Epithelial cell of esophagus (primary cell): ENCODE results near the gene EEF2K.
"Not testable (repeated sequence)": the region's sequence is repeated elsewhere in the genome, so short reads cannot be mapped to it uniquely, and the experiment has no call there.

Source experiments
- DNase-seq: peaks from one replicate; pipeline ENCODE4 v3.0.0; 2010; ENCODE audit warnings: low read depth
- H3K4me3 ChIP-seq: 2 replicates; pipeline ENCODE4 v1.5.1; 2011; ENCODE audit warnings: mild to moderate bottlenecking, low read length, control low read depth
- CTCF ChIP-seq: IDR thresholded peaks from 2 replicates; pipeline ENCODE4 v1.5.1; 2011; ENCODE audit warnings: low read depth, mild to moderate bottlenecking, low read length, control low read depth, inconsistent platforms; ENCODE audit not compliant: insufficient read depth; ENCODE audit errors: missing control alignments

EEF2K gene

GRCh38 chr16:22194707-22195444 lies 11.2 kb upstream of the EEF2K start:
- TF ChIP-seq CTCF, result no peak
- no peak overlapping the region for H3K4me3 ChIP-seq
- DNase-seq, result no peak

GRCh38 chr16:22195445-22195694 lies 10.7 kb upstream of the EEF2K start:
- no peak for DNase-seq
- no peak overlapping the region for H3K4me3 ChIP-seq
- no peak for TF ChIP-seq CTCF

GRCh38 chr16:22195695-22196558 lies 10.2 kb upstream of the EEF2K start:
- peak overlapping the region; percentile 75 for H3K4me3 ChIP-seq
- peak; percentile 86 for DNase-seq
- TF ChIP-seq CTCF, result peak; percentile 82

- DNase-seq, result not testable (repeated sequence)
- peak overlapping the region; percentile 75 for H3K4me3 ChIP-seq
These were observed 9.4 kb upstream of the EEF2K start for GRCh38 chr16:22196559-22197168.

GRCh38 chr16:22198547-22199293 lies 7.4 kb upstream of the EEF2K start:
- no peak overlapping the region for H3K4me3 ChIP-seq
- TF ChIP-seq CTCF, result no peak
- DNase-seq, result peak; percentile 35

GRCh38 chr16:22202261-22202637 lies 3.8 kb upstream of the EEF2K start:
- DNase-seq, result no peak
- TF ChIP-seq CTCF, result no peak
- H3K4me3 ChIP-seq, result no peak overlapping the region

- no peak overlapping the region for H3K4me3 ChIP-seq
- DNase-seq, result no peak
- TF ChIP-seq CTCF, result no peak
These were observed 3.0 kb upstream of the EEF2K start for GRCh38 chr16:22203091-22203490.
